RWPE1 (cell line): ENCODE data around the gene MAP2K7.

ENCODE experiments used
- CTCF ChIA-PET: fragments of 350-600 bp; sonication (Branson Sonifier 250); formaldehyde crosslinking; extraction: SDS; loops from one replicate; lab custom pipeline; 2021; lab: Yijun Ruan, JAX
- POLR2A ChIA-PET: fragments of 400-600 bp; formaldehyde crosslinking; extraction: SDS; loops from one replicate; lab custom pipeline; 2020; ENCODE audit warnings: antibody characterized with exemption; ENCODE audit not compliant: low non-redundant PET; lab: Yijun Ruan, JAX
- DNase-seq: peaks from one replicate; pipeline ENCODE4 v3.0.0; 2012; ENCODE audit warnings: low spot score
- H3K27ac ChIP-seq: fragments of 450-650 bp; 2 replicates; pipeline ENCODE4 v1.5.1; 2017
- TF ChIP-seq, protein P1 (sequence below): fragments of 450-650 bp; conservative IDR thresholded peaks from 2 replicates; pipeline ENCODE4 v1.5.1; 2017; ENCODE audit warnings: low read depth, mild to moderate bottlenecking

MAP2K7 gene

DNA sequence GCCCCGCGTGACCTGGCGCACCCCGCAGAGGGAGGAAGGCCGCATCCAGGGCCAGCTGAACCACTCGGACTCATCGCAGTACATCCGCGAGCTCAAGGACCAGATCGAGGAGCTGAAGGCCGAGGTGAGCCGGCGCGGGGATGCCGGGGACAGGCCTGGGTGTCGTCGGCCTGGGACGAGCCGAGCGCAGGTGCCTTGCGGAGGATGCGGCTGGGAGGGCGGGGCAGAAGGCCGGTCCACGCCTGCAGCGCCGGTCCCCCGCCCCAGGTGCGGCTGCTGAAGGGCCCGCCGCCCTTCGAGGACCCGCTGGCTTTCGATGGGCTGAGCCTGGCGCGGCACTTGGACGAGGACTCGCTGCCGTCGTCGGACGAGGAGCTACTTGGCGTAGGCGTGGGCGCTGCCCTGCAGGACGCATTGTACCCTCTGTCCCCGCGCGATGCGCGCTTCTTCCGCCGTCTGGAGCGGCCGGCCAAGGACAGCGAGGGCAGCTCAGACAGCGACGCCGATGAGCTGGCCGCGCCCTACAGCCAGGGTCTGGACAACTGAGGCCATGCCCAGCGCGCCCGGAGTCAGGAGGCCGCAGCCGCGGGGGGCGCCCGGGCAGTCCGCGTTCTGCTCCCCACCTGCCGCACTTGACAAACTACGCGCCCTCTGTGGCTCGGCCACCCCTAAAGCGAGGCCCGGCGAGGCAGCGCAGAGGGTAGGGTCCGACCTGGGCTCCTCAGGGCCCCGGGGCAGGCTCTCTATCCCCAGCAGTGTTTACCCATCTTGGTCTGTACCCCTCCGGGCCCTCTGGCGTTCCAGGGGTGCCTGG, 40.3 kb upstream of the MAP2K7 start:
- POLR2A ChIA-PET, result no interaction called here
- CTCF ChIA-PET, result interaction anchor here (0.8 kb wide), 1 partner anchor 9 kb away, joined by 3 read pairs; no protein-coding TSS in a partner anchor
- TF ChIP-seq, protein P1, sequence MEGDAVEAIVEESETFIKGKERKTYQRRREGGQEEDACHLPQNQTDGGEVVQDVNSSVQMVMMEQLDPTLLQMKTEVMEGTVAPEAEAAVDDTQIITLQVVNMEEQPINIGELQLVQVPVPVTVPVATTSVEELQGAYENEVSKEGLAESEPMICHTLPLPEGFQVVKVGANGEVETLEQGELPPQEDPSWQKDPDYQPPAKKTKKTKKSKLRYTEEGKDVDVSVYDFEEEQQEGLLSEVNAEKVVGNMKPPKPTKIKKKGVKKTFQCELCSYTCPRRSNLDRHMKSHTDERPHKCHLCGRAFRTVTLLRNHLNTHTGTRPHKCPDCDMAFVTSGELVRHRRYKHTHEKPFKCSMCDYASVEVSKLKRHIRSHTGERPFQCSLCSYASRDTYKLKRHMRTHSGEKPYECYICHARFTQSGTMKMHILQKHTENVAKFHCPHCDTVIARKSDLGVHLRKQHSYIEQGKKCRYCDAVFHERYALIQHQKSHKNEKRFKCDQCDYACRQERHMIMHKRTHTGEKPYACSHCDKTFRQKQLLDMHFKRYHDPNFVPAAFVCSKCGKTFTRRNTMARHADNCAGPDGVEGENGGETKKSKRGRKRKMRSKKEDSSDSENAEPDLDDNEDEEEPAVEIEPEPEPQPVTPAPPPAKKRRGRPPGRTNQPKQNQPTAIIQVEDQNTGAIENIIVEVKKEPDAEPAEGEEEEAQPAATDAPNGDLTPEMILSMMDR, result no peak
- no peak overlapping the region for H3K27ac ChIP-seq
- DNase-seq, result no peak

GRCh38 chr19:7863971-7864689, 39.5 kb upstream of the MAP2K7 start:
- POLR2A ChIA-PET, result no interaction called here

GRCh38 chr19:7864690-7865074, 39.0 kb upstream of the MAP2K7 start:
- no peak overlapping the region for H3K27ac ChIP-seq
- ChIA-PET POLR2A (no interaction called here), CTCF (no interaction called here)
- DNase-seq, result no peak
- TF ChIP-seq, protein P1, result no peak

More at GRCh38 chr19:7863971-7864689, 39.5 kb upstream of the MAP2K7 start:
- CTCF ChIA-PET, result no interaction called here
- DNase-seq, result no peak
- TF ChIP-seq, protein P1, result no peak
- no peak overlapping the region for H3K27ac ChIP-seq

DNA sequence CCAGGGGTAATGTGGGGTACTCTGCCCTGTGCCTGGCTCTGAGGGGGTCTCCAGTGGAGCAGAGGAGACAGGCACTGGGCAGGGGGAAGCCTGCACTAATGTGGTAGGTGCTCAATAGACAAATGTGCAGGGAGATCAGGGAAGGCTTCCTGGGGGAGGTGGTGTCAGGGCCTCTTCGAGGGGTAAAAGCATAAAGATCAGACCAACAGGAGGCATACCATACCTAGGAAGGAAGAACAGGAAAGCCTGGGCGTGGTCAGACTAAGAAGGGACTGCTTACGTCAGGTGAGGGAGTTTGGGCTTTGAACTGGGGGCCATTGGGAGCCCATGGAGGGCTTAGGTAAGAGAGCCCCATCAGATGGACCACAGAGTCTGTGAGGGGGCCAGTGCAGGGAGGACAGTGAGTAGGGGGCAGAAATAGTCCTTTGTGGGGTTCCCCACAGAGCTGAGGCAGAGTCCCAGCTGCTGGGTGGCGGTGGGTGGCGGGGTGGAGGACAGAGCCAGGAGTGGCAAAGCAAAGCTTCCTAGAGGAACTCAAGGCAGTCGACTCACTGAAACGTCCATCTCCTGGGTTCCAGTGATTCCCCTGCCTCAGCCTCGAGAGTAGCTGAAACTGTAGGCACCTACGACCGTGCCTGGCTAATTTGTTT, 38.3 kb upstream of the MAP2K7 start:
- no peak for DNase-seq
- TF ChIP-seq, protein P1, result no peak
- H3K27ac ChIP-seq, result peak overlapping the region; percentile 42
- ChIA-PET CTCF (no interaction called here), POLR2A (no interaction called here)

- no peak for DNase-seq
- ChIA-PET CTCF (interaction anchor here (1.0 kb wide), 1 partner anchor 9 kb away, joined by 6 read pairs; no protein-coding TSS in a partner anchor), POLR2A (no interaction called here)
- TF ChIP-seq, protein P1, result no peak
- peak overlapping the region; percentile 42 for H3K27ac ChIP-seq
Observed at GRCh38 chr19:7866399-7867091, 37.1 kb upstream of the MAP2K7 start.
